GM23248 (cell line): Measurements from ENCODE around the gene HORMAD1. TPM values are rescaled to one million over a fixed set of nuclear protein-coding genes. Genes with fewer than 3 reads are reported as not detected.

ENCODE experiments used
- DNase-seq: peaks from one replicate; pipeline ENCODE4 v3.0.0-alpha.2; 2015
- H2AFZ ChIP-seq: fragments of 200-600 bp; sonication (generic); 2 replicates; pipeline ENCODE4 v1.6.1; 2016; ENCODE audit warnings: antibody characterized with exemption
- H3F3A ChIP-seq: fragments of 200-600 bp; sonication (generic); 2 replicates; pipeline ENCODE4 v1.6.1; 2016; ENCODE audit warnings: mild to moderate bottlenecking, antibody characterized with exemption, mixed run types; ENCODE audit not compliant: insufficient read depth
- H3K27ac ChIP-seq: fragments of 200-600 bp; sonication (generic); 2 replicates; pipeline ENCODE4 v1.5.1; 2016; ENCODE audit warnings: mild to moderate bottlenecking
- H3K27me3 ChIP-seq: fragments of 200-600 bp; sonication (generic); replicated peaks from 2 replicates; pipeline ENCODE4 v1.6.1; 2016; ENCODE audit warnings: mild to moderate bottlenecking; ENCODE audit not compliant: insufficient read depth
- H3K36me3 ChIP-seq: fragments of 200-600 bp; sonication (generic); 2 replicates; pipeline ENCODE4 v1.6.1; 2016; ENCODE audit warnings: low read depth, mild to moderate bottlenecking
- H3K4me1 ChIP-seq: fragments of 200-600 bp; sonication (generic); 2 replicates; pipeline ENCODE4 v1.6.1; 2016; ENCODE audit warnings: mild to moderate bottlenecking; ENCODE audit not compliant: insufficient read depth
- H3K4me2 ChIP-seq: fragments of 200-600 bp; sonication (generic); one replicate; pipeline ENCODE4 v1.6.1; 2016; ENCODE audit warnings: mild to moderate bottlenecking; ENCODE audit not compliant: unreplicated experiment
- H3K4me3 ChIP-seq: fragments of 200-600 bp; sonication (generic); 2 replicates; pipeline ENCODE4 v1.5.1; 2016; ENCODE audit warnings: mild to moderate bottlenecking
- H3K79me2 ChIP-seq: fragments of 200-600 bp; sonication (generic); 2 replicates; pipeline ENCODE4 v1.6.1; 2016; ENCODE audit warnings: mild to moderate bottlenecking; ENCODE audit not compliant: insufficient read depth
- H3K9ac ChIP-seq: fragments of 200-600 bp; sonication (generic); 2 replicates; pipeline ENCODE4 v1.6.1; 2016; ENCODE audit warnings: mild to moderate bottlenecking
- H3K9me2 ChIP-seq: fragments of 200-600 bp; sonication (generic); 2 replicates; pipeline ENCODE4 v1.6.1; 2016; ENCODE audit warnings: mixed run types, mild to moderate bottlenecking, moderate library complexity; ENCODE audit not compliant: insufficient read depth
- H3K9me3 ChIP-seq: fragments of 200-600 bp; sonication (generic); one replicate; pipeline ENCODE4 v1.6.1; 2017; ENCODE audit warnings: low read depth
- H4K20me1 ChIP-seq: fragments of 200-600 bp; sonication (generic); 2 replicates; pipeline ENCODE4 v1.6.0; 2016; ENCODE audit not compliant: insufficient read depth
- EZH2 ChIP-seq: fragments of 200-600 bp; sonication (generic); IDR thresholded peaks from 2 replicates; pipeline ENCODE4 v1.6.1; 2018; ENCODE audit warnings: antibody characterized with exemption, mild to moderate bottlenecking; ENCODE audit not compliant: insufficient read depth, poor library complexity, severe bottlenecking
- EZH2phosphoT487 ChIP-seq: fragments of 200-600 bp; sonication (generic); IDR thresholded peaks from 2 replicates; pipeline ENCODE4 v1.6.1; 2018; ENCODE audit warnings: antibody characterized with exemption, moderate library complexity, mild to moderate bottlenecking, low read depth; ENCODE audit not compliant: insufficient read depth
- WGBS, 2 experiments: methylation state at CpG; one replicate each; pipeline ENCODE4 v1.1.6; 2015 to 2017; ENCODE audit warnings: low lambda C conversion rate in 2 of 2, low coverage in 1 of 2; ENCODE audit errors: missing lambda C conversion rate in 2 of 2; 5-methylcytosine and 5-hydroxymethylcytosine counted together
- in situ Hi-C: fragments of 300-500 bp; cut with MboI; formaldehyde crosslinking; loops from 2 replicates; pipeline ENCODE4 v1.15.0; 2020
- polyA plus RNA-seq: library from polyadenylated mRNA; unstranded; fragments of >200 nt; fragmentation: Nextera tagmentation; extraction: Ambion mirVana; gene quantifications from 2 replicates; pipeline ENCODE4 v1.2.1, GENCODE V29; 2016
- total RNA-seq: library from RNA; depleted of rRNA; stranded (reverse); fragments of >200 nt; shearing (Covaris generic); gene quantifications from 2 replicates; pipeline ENCODE4 v1.2.3, GENCODE V29; 2014

HORMAD1 gene
- total and polyA plus RNA-seq, 2 experiments from 2014 or later, result not detected

GRCh38 chr1:150692720-150693119, 28.0 kb downstream of the HORMAD1 start:
- TF ChIP-seq EZH2phosphoT487, result no peak
- TF ChIP-seq EZH2, result no peak
- Histone ChIP-seq H3K9me3 (no peaks in the 10 kb centered on the region), H2AFZ (no peak overlapping the region), H3K9me2 (no peaks in the 10 kb centered on the region), H3K4me1 (peaks cover 5% of the 10 kb centered on the region; the same call in 1 of the 2 replicates), H3K79me2 (peaks cover 34% of the 10 kb centered on the region), H4K20me1 (no peaks in the 10 kb centered on the region), H3K36me3 (peaks cover 28% of the 10 kb centered on the region; the same call in 1 of the 2 replicates), H3K9ac (no peak overlapping the region), H3K4me2 (no peak overlapping the region), H3F3A (no peaks in the 10 kb centered on the region), H3K27me3 (no peaks in the 10 kb centered on the region), H3K27ac (no peak overlapping the region), H3K4me3 (no peak overlapping the region)
- in situ Hi-C loops, result no loop called here
- 71 to 72% methylated on average over 3 of the region's 3 CpGs for WGBS, 2 experiments
- no peak for DNase-seq

DNA sequence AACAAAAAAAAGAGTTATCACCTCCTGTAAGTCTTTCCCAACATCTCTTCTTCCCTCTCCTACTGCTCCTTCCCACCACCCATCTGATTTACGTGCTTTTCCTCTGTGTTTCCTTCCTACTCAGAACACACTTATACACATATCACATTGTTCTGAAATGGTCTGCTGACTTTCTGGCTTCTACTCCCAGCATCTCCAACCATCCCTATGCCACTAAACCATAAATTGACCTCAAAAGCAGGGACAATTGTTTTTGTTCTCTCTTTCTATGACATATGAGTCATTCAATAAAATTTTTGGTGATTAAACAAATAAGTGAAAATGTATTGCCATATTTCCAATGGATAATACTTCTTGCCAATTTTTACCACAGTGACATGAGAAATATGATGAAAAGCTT, 31.9 kb downstream of the HORMAD1 start:
- 96 to 97% methylated on average over 1 of the region's 1 CpG for WGBS, 2 experiments
- DNase-seq, result no peak

DNA sequence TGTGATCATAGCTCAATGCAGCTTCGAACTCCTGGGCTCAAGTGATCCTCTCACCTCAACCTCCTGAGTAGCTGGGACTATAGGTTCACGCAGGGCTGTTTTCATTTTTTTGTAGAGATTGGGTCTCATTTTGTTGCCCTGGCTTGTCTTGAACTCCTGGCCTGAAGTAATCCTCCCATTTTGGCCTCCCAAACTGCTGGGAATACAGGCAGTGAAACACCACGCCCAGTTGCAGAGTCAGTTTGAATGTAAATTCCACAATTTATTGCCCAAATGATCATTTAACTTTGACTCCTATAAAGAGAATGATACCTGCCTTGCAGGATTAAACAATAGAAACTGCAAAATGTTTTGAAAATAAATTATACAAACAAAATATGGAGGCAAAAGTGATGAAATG, 34.4 kb downstream of the HORMAD1 start:
- no peak overlapping the region for H3K27ac ChIP-seq
- no peaks in the 10 kb centered on the region for H3K4me1 ChIP-seq
- H2AFZ ChIP-seq, result no peak overlapping the region
- H3K9me3 ChIP-seq, result no peaks in the 10 kb centered on the region
- H3K79me2 ChIP-seq, result peaks cover 4% of the 10 kb centered on the region; the same call in 1 of the 2 replicates
- no peaks in the 10 kb centered on the region for H4K20me1 ChIP-seq
- no peak overlapping the region for H3K4me3 ChIP-seq
- peaks cover 16% of the 10 kb centered on the region for H3K36me3 ChIP-seq
- H3K9me2 ChIP-seq, result no peaks in the 10 kb centered on the region
- TF ChIP-seq EZH2phosphoT487, result no peak
- H3F3A ChIP-seq, result no peaks in the 10 kb centered on the region
- no peak for DNase-seq
- H3K9ac ChIP-seq, result no peak overlapping the region
- whole genome bisulfite sequencing, 2 experiments, result 98% methylated on average over 3 of the region's 3 CpGs
- no peak overlapping the region for H3K4me2 ChIP-seq
- H3K27me3 ChIP-seq, result no peaks in the 10 kb centered on the region
- in situ Hi-C loops, result no loop called here

More for the DNA sequence above, 31.9 kb downstream of the HORMAD1 start:
- peaks cover 21% of the 10 kb centered on the region; the same call in 1 of the 2 replicates for H3K36me3 ChIP-seq
- H3K9me2 ChIP-seq, result no peaks in the 10 kb centered on the region
- no peaks in the 10 kb centered on the region for H4K20me1 ChIP-seq
- H3K4me1 ChIP-seq, result no peaks in the 10 kb centered on the region
- in situ Hi-C loops, result no loop called here
- no peak overlapping the region for H3K27ac ChIP-seq
- H3K9me3 ChIP-seq, result no peaks in the 10 kb centered on the region
- H3K4me3 ChIP-seq, result no peak overlapping the region
- no peaks in the 10 kb centered on the region for H3F3A ChIP-seq
- no peaks in the 10 kb centered on the region for H3K27me3 ChIP-seq
- H3K4me2 ChIP-seq, result no peak overlapping the region
- no peak overlapping the region for H2AFZ ChIP-seq
- no peak for TF ChIP-seq EZH2phosphoT487
- H3K79me2 ChIP-seq, result peaks cover 4% of the 10 kb centered on the region; the same call in 1 of the 2 replicates
- H3K9ac ChIP-seq, result no peak overlapping the region

DNA sequence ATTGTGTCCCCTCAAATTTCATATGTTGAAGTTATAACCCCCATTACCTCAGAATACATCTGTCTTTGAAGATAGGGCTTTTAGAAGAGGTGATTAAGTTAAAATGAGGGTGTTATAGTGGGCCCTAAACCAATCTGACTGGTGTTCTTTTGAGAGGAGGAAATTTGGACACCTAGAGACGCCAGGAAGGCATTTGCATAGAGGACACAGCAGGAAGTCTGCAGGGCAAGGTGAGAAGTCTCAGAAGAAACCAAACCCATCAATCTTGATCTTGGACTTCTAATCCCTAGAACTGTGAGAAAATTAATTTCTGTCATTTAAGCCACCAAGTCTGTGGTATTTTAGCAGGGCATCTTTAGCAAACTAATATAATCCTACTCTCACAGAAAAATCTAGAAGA, 36.8 kb downstream of the HORMAD1 start:
- Histone ChIP-seq H3K79me2 (no peaks in the 10 kb centered on the region), H3K9me2 (no peaks in the 10 kb centered on the region), H3K36me3 (peaks cover 22% of the 10 kb centered on the region; the same call in 1 of the 2 replicates), H3K9me3 (no peaks in the 10 kb centered on the region), H3K4me1 (no peaks in the 10 kb centered on the region), H4K20me1 (no peaks in the 10 kb centered on the region), H3K4me3 (no peak overlapping the region), H2AFZ (no peak overlapping the region), H3K27ac (no peak overlapping the region), H3K27me3 (no peaks in the 10 kb centered on the region), H3K9ac (no peak overlapping the region), H3K4me2 (no peak overlapping the region), H3F3A (no peaks in the 10 kb centered on the region)
- no peak for DNase-seq
- TF ChIP-seq EZH2, result no peak
- no peak for TF ChIP-seq EZH2phosphoT487
- in situ Hi-C loops, result no loop called here
- 96 to 100% methylated on average over 1 of the region's 1 CpG for WGBS, 2 experiments

DNA sequence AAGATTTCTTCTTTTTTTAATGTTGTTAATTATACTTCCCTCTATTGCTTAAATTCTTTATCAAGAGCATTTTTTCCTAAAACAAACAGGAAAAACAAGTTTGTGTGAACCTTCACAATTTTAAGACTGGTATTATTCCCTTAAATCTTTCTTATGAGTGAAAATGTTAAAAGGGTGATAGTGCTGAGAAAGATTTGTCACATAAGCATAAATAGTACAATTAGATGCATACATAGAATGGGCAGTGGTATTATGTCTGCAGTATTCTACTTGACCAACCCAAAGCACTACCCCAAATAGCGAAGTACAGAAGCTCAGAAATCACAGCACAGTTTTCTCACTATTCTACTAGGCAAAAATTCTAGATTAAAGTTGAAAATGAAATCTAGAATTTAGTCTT, 41.7 kb downstream of the HORMAD1 start:
- Histone ChIP-seq H3K9me3 (no peaks in the 10 kb centered on the region), H3K27ac (no peak overlapping the region), H3K9ac (no peak overlapping the region), H3K79me2 (no peaks in the 10 kb centered on the region; the same call in 1 of the 2 replicates), H3K36me3 (peaks cover 20% of the 10 kb centered on the region; the same call in 1 of the 2 replicates), H3K4me1 (no peaks in the 10 kb centered on the region), H3K27me3 (no peaks in the 10 kb centered on the region), H2AFZ (no peak overlapping the region), H3K4me2 (no peak overlapping the region), H3K4me3 (no peak overlapping the region), H3F3A (no peaks in the 10 kb centered on the region), H3K9me2 (no peaks in the 10 kb centered on the region), H4K20me1 (no peaks in the 10 kb centered on the region)
- DNase-seq, result no peak
- 100% methylated on average over 1 of the region's 1 CpG for WGBS, 2 experiments
- in situ Hi-C loops, result no loop called here
- TF ChIP-seq EZH2phosphoT487, result no peak
- no peak for TF ChIP-seq EZH2
